Astrocyte of the cerebellum (primary cell): ENCODE measurements around the gene ACAP3.
A peak's percentile ranks its signal among the peaks of the same experiment; 100 is the strongest.

ENCODE experiments used
- DNase-seq: peaks from one replicate; pipeline ENCODE4 v3.0.0-alpha.2; 2011; ENCODE audit warnings: low read depth
- H3K4me3 ChIP-seq: 2 replicates; pipeline ENCODE4 v1.5.1; 2011; ENCODE audit warnings: mild to moderate bottlenecking, low read depth, low read length, moderate library complexity
- CTCF ChIP-seq: IDR thresholded peaks from 2 replicates; pipeline ENCODE4 v1.5.1; 2012; ENCODE audit warnings: low read length, low read depth, moderate library complexity, mild to moderate bottlenecking; ENCODE audit errors: missing control alignments
- in situ Hi-C: cut with HindIII; loops from 2 replicates; pipeline ENCODE4 v1.10.0; 2017; ENCODE audit warnings: low sequenced_read_pairs

ACAP3 gene

GRCh38 chr1:1347663-1348419, 40.1 kb upstream of the ACAP3 start:
- TF ChIP-seq CTCF = no peak
- DNase-seq = no peak
- H3K4me3 ChIP-seq = peak overlapping the region; percentile 66
- in situ Hi-C loops = no loop called here

GRCh38 chr1:1347026-1347595, 39.4 kb upstream of the ACAP3 start:
- DNase-seq = no peak
- H3K4me3 ChIP-seq = peak overlapping the region; percentile 66
- in situ Hi-C loops = no loop called here
- no peak for TF ChIP-seq CTCF

- in situ Hi-C loops = no loop called here
- DNase-seq = no peak
- no peak overlapping the region for H3K4me3 ChIP-seq
- no peak for TF ChIP-seq CTCF
These were observed 38.8 kb upstream of the ACAP3 start for GRCh38 chr1:1346501-1346890.

- no peak for TF ChIP-seq CTCF
- H3K4me3 ChIP-seq = no peak overlapping the region
- in situ Hi-C loops = no loop called here
- DNase-seq = no peak
These were observed 38.2 kb upstream of the ACAP3 start for GRCh38 chr1:1345860-1346500.

- TF ChIP-seq CTCF = no peak
- in situ Hi-C loops = no loop called here
- no peak overlapping the region for H3K4me3 ChIP-seq
- no peak for DNase-seq
These were observed 37.7 kb upstream of the ACAP3 start for GRCh38 chr1:1345384-1345783.

GRCh38 chr1:1344655-1345361, 37.1 kb upstream of the ACAP3 start:
- H3K4me3 ChIP-seq = no peak overlapping the region
- peak; percentile 43 for TF ChIP-seq CTCF
- DNase-seq = no peak
- in situ Hi-C loops = no loop called here
